Middle frontal gyrus (tissue), 1 donor: ENCODE data around the gene C1orf198.
A peak's percentile ranks its signal among the peaks of the same experiment; 100 is the strongest.

ENCODE experiments used
- DNase-seq: peaks from one replicate; pipeline ENCODE4 v3.0.0-alpha.2; 2015; ENCODE audit warnings: low spot score; ENCODE audit errors: extremely low spot score

Gene C1orf198

GRCh38 chr1:230867903-230868735, at the start of gene C1orf198:
Gene C1orf198, minus strand, starts transcription at chr1:230868521. Its CDS starts 9 bp downstream, at chr1:230868512.
- DNase-seq = no peak

- DNase-seq = peak; percentile 31
These were observed 49.2 kb upstream of the C1orf198 start for GRCh38 chr1:230917284-230918135.

GRCh38 chr1:230916587-230917283, 48.4 kb upstream of the C1orf198 start:
- no peak for DNase-seq

GRCh38 chr1:230915078-230915477, 46.8 kb upstream of the C1orf198 start:
- DNase-seq = no peak

- no peak for DNase-seq
These were observed 45.2 kb upstream of the C1orf198 start for GRCh38 chr1:230913496-230913895.

GRCh38 chr1:230910755-230911117, 42.4 kb upstream of the C1orf198 start:
- DNase-seq = no peak

GRCh38 chr1:230909974-230910754, 41.8 kb upstream of the C1orf198 start:
- no peak for DNase-seq

- no peak for DNase-seq
These were observed 39.3 kb upstream of the C1orf198 start for GRCh38 chr1:230907472-230908205.

- no peak for DNase-seq
These were observed 37.9 kb upstream of the C1orf198 start for GRCh38 chr1:230906226-230906625.

- no peak for DNase-seq
These were observed 37.4 kb upstream of the C1orf198 start for GRCh38 chr1:230905733-230906132.

- no peak for DNase-seq
These were observed 34.1 kb upstream of the C1orf198 start for GRCh38 chr1:230902349-230902923.

GRCh38 chr1:230901671-230902070, 33.4 kb upstream of the C1orf198 start:
- DNase-seq = no peak

- DNase-seq = no peak
These were observed 32.7 kb upstream of the C1orf198 start for GRCh38 chr1:230900984-230901383.

GRCh38 chr1:230899841-230900251, 31.5 kb upstream of the C1orf198 start:
- DNase-seq = no peak

GRCh38 chr1:230898748-230899147, 30.4 kb upstream of the C1orf198 start:
- DNase-seq = no peak

- no peak for DNase-seq
These were observed 29.8 kb upstream of the C1orf198 start for GRCh38 chr1:230898144-230898543.

GRCh38 chr1:230896779-230897178, 28.5 kb upstream of the C1orf198 start:
- no peak for DNase-seq

- DNase-seq = no peak
These were observed 27.1 kb upstream of the C1orf198 start for GRCh38 chr1:230895452-230895851.

- no peak for DNase-seq
These were observed 26.3 kb upstream of the C1orf198 start for GRCh38 chr1:230894664-230895063.

- DNase-seq = no peak
These were observed 25.7 kb upstream of the C1orf198 start for GRCh38 chr1:230894032-230894431.
